Upper lobe of right lung (tissue), 1 donor: ENCODE measurements around the gene SCN11A. TPM values are rescaled to one million over a fixed set of nuclear protein-coding genes. Genes with fewer than 3 reads are reported as not detected.

Experiments used
- ATAC-seq: fragments of 200-7000 bp; cut with Tn5 transposase; one replicate; pipeline ENCODE4 v1.9.1; 2020; ENCODE audit warnings: mild to moderate bottlenecking, moderate library complexity
- DNase-seq: peaks from one replicate; pipeline ENCODE4 v3.0.0-alpha.2; 2020
- H3K27ac ChIP-seq: fragments of 200-600 bp; one replicate; pipeline ENCODE4 v1.8.0; 2022
- H3K27me3 ChIP-seq: fragments of 200-600 bp; one replicate; pipeline ENCODE4 v1.8.0; 2022; ENCODE audit warnings: mild to moderate bottlenecking
- H3K36me3 ChIP-seq: fragments of 200-600 bp; one replicate; pipeline ENCODE4 v1.8.0; 2022
- H3K4me1 ChIP-seq: fragments of 200-600 bp; one replicate; pipeline ENCODE4 v1.8.0; 2022
- H3K4me3 ChIP-seq: fragments of 200-600 bp; one replicate; pipeline ENCODE4 v1.8.0; 2022; ENCODE audit warnings: mild to moderate bottlenecking
- H3K9me3 ChIP-seq: fragments of 200-600 bp; one replicate; pipeline ENCODE4 v1.8.0; 2022
- intact Hi-C: fragments of 100-400 bp; cut with DNase I; formaldehyde crosslinking; loops from one replicate; pipeline ENCODE4 v1.11.0; 2022
- total RNA-seq: library from RNA; stranded (reverse); fragmentation: NEBNext Ultra II Directional; extraction: Animal tissue kit (Norgen Biotek cat#: 25700); gene quantifications from one replicate; pipeline ENCODE4 v1.2.1, GENCODE V29; 2021
- TF ChIP-seq, protein P1 (sequence below): fragments of 200-600 bp; IDR thresholded peaks from one replicate; pipeline ENCODE4 v1.8.0; 2022; ENCODE audit warnings: antibody characterized with exemption
- donor health status: DM: no; HTN: yes; CAD: no; lungs with severe emphysema.

SCN11A gene
- total RNA-seq, 1 donor from 2014 or later, result 0.14 TPM

DNA sequence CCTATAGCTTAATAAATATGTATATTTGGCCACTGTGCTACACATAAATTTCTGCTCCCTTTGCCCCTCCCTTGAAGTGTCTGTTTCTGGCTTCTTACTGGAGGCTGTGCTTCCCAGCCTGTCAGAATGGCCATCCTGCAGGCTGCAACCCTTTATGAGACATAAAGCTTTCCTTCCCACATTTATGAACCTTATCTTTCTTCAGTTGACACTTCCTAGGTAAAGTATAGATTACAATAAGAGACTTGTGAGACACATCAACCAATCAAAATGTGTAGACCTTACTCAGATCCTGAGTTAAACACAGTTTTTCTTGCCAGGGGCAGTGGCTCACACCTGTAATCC is 29.5 kb downstream of the SCN11A start:
- no peak for ATAC-seq
- H3K4me1 ChIP-seq, result no peaks in the 10 kb centered on the region
- no peaks in the 10 kb centered on the region for H3K9me3 ChIP-seq
- no peak for DNase-seq
- H3K4me3 ChIP-seq, result no peak overlapping the region
- TF ChIP-seq, protein P1, sequence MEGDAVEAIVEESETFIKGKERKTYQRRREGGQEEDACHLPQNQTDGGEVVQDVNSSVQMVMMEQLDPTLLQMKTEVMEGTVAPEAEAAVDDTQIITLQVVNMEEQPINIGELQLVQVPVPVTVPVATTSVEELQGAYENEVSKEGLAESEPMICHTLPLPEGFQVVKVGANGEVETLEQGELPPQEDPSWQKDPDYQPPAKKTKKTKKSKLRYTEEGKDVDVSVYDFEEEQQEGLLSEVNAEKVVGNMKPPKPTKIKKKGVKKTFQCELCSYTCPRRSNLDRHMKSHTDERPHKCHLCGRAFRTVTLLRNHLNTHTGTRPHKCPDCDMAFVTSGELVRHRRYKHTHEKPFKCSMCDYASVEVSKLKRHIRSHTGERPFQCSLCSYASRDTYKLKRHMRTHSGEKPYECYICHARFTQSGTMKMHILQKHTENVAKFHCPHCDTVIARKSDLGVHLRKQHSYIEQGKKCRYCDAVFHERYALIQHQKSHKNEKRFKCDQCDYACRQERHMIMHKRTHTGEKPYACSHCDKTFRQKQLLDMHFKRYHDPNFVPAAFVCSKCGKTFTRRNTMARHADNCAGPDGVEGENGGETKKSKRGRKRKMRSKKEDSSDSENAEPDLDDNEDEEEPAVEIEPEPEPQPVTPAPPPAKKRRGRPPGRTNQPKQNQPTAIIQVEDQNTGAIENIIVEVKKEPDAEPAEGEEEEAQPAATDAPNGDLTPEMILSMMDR, result no peak
- H3K27ac ChIP-seq, result no peak overlapping the region
- H3K27me3 ChIP-seq, result no peaks in the 10 kb centered on the region
- intact Hi-C loops, result no loop called here
- H3K36me3 ChIP-seq, result no peaks in the 10 kb centered on the region

DNA sequence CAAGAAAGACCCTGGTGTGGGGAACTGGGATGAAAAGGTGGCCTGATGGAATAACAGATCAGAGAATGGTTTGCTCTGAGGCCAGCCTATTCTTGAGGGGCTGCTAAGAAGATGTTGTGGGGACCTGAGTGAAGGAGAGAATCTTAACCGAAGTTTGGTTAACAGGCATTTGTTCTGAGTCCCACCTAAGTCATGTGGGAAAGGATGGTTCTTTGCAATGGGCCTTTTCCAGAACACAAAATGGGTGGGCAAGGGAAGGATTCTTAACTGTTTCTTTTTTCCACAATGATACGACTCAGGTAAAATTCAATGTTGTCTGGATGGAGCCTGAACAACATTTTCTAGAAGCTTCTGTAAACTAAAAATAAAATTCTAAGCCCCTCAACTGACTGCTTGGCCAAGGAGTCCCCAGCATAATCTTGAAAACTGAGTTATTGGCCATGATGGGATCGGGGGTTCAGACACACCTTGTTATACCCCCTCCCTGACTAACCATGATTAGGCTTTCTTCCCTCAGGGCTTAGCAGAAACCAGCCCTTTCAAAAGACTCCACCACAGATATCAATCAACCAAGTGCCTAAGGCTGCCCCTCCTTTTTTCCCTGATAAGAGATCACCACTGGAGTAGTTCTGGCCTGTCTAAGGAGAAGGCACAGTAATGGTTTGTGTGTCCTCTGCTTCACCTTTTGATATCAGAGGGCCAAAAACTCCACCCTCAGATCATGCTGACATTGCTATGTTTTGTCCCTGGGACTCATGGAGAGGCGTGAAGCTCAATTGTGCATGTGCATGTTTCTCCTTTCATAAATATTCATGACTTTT is 30.1 kb downstream of the SCN11A start:
- H3K27ac ChIP-seq, result no peak overlapping the region
- H3K4me3 ChIP-seq, result no peak overlapping the region
- TF ChIP-seq, protein P1, result no peak
- no peaks in the 10 kb centered on the region for H3K27me3 ChIP-seq
- ATAC-seq (no peak), DNase-seq (no peak)
- intact Hi-C loops, result no loop called here
- no peaks in the 10 kb centered on the region for H3K9me3 ChIP-seq
- H3K36me3 ChIP-seq, result no peaks in the 10 kb centered on the region
- no peaks in the 10 kb centered on the region for H3K4me1 ChIP-seq

DNA sequence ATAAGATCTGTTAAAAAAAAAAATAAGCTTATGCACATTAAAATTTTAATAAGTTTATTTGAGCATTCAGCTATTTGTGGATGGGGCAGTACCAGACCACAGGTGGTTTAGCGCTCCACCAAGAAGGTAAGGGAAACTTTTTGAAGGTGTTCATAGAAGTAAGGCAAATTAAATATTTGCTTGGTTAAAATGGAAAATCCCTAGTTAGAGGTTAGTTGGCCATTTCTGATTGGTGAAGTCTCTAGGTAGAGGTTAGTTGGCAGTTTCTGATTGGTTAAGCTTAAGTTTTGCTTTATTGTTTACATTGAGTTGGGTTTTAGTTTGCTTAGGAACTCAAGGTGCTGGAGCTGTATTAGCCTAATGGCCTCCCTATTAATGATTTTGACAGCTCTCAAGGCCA is 30.7 kb downstream of the SCN11A start:
- Histone ChIP-seq H3K4me1 (no peaks in the 10 kb centered on the region), H3K36me3 (no peaks in the 10 kb centered on the region), H3K27me3 (no peaks in the 10 kb centered on the region), H3K27ac (no peak overlapping the region), H3K4me3 (no peak overlapping the region), H3K9me3 (no peaks in the 10 kb centered on the region)
- ATAC-seq, result no peak
- TF ChIP-seq, protein P1, result no peak
- DNase-seq, result no peak
- intact Hi-C loops, result no loop called here

DNA sequence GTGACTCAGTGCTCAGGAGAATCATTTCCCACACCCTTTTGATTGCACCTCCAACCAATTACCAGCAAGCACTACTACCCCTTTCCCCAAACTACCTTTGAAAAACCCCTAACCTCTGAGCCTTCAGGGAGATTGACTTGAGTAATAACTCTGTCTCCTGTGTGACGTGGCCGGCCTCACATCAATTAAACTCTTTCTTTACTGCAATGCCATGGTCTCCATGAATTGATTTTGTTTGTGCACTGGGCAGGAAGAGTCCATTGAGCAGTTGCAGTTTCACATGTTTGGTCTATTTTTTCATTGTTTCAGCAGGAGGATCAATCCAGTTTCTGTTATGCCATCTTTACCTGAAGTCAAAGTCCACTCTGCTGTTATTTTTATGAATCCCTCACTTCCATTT is 32.4 kb downstream of the SCN11A start:
- TF ChIP-seq, protein P1, result no peak
- Histone ChIP-seq H3K4me3 (no peak overlapping the region), H3K36me3 (no peaks in the 10 kb centered on the region), H3K27ac (no peak overlapping the region), H3K4me1 (no peaks in the 10 kb centered on the region), H3K27me3 (no peaks in the 10 kb centered on the region), H3K9me3 (no peaks in the 10 kb centered on the region)
- ATAC-seq (no peak), DNase-seq (no peak)
- intact Hi-C loops, result no loop called here

DNA sequence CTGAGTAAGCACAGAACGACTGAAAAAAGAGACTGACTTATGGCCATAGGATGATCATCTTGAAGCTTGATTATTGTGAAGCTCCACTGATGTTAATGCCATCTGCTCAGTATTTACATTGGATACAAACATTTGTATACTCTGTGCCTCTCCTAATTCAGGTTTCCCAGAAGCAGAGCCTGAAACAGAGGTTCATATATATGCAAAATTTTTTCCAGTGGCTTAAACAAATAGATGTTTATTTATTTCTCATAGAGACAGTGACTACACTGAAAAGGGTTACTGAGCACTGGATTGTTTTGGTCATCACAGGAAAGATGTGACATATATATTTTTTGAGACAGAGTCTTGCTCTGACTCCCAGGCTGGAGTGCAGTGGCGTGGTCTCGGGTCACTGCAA is 36.3 kb downstream of the SCN11A start:
- intact Hi-C loops, result no loop called here
- H3K36me3 ChIP-seq, result no peaks in the 10 kb centered on the region
- H3K4me1 ChIP-seq, result no peaks in the 10 kb centered on the region
- no peaks in the 10 kb centered on the region for H3K9me3 ChIP-seq
- H3K4me3 ChIP-seq, result no peak overlapping the region
- no peak for DNase-seq
- H3K27me3 ChIP-seq, result no peaks in the 10 kb centered on the region
- ATAC-seq, result no peak
- H3K27ac ChIP-seq, result no peak overlapping the region
- TF ChIP-seq, protein P1, result no peak
